GM18511 (cell line): ENCODE data around the gene NEDD8.
A peak's percentile ranks its signal among the peaks of the same experiment; 100 is the strongest.
"Not testable (repeated sequence)": the region's sequence is repeated elsewhere in the genome, so short reads cannot be mapped to it uniquely, and the experiment has no call there.

Experiments
- ATAC-seq: cut with Tn5 transposase; IDR thresholded peaks from one replicate; pipeline ENCODE4 v1.9.1; 2021; ENCODE audit warnings: mild to moderate bottlenecking, moderate library complexity; ENCODE audit not compliant: unreplicated experiment

Gene NEDD8

GRCh38 chr14:24249230-24250021 is 17.3 kb upstream of the NEDD8 start:
- no peak for ATAC-seq

GRCh38 chr14:24247422-24247821 is 15.3 kb upstream of the NEDD8 start:
- ATAC-seq: no peak

GRCh38 chr14:24246765-24247212 is 14.6 kb upstream of the NEDD8 start:
- no peak for ATAC-seq

- not testable (repeated sequence) for ATAC-seq
Measured at GRCh38 chr14:24245350-24245749, 13.2 kb upstream of the NEDD8 start.

GRCh38 chr14:24243336-24243836 is 11.2 kb upstream of the NEDD8 start:
- no peak for ATAC-seq

- ATAC-seq: peak; percentile 85
Measured at GRCh38 chr14:24241829-24242443, 9.8 kb upstream of the NEDD8 start.

GRCh38 chr14:24240110-24240918 is 8.1 kb upstream of the NEDD8 start:
- no peak for ATAC-seq

- ATAC-seq: no peak
Measured at GRCh38 chr14:24238527-24239037, 6.4 kb upstream of the NEDD8 start.

GRCh38 chr14:24238123-24238522 is 6.0 kb upstream of the NEDD8 start:
- ATAC-seq: no peak

- ATAC-seq: no peak
Measured at GRCh38 chr14:24237463-24237955, 5.3 kb upstream of the NEDD8 start.

GRCh38 chr14:24236689-24237462 is 4.7 kb upstream of the NEDD8 start:
- no peak for ATAC-seq

- no peak for ATAC-seq
Measured at GRCh38 chr14:24235804-24236688, 3.9 kb upstream of the NEDD8 start.

- ATAC-seq: no peak
Measured at GRCh38 chr14:24234095-24235005, 2.2 kb upstream of the NEDD8 start.

GRCh38 chr14:24233538-24233866 is 1.3 kb upstream of the NEDD8 start:
- ATAC-seq: no peak

GRCh38 chr14:24232645-24233537 is 724 bp upstream of the NEDD8 start, which contains the start of gene GMPR2:
Gene GMPR2 (plus strand): TSS chr14:24232929. CDS start chr14:24233254, 325 bp downstream.
- ATAC-seq: peak; percentile 71

- peak; percentile 17 for ATAC-seq
Measured at GRCh38 chr14:24231263-24232120, 675 bp downstream of the NEDD8 start.
